Activated T-cell treated with anti-CD3 and anti-CD28 coated beads for 24 hours (primary cell): ENCODE measurements around the gene SCML2.
"Not testable (repeated sequence)": the region's sequence is repeated elsewhere in the genome, so short reads cannot be mapped to it uniquely, and the experiment has no call there.

Experiments
- DNase-seq: peaks from one replicate; pipeline ENCODE4 v3.0.0-alpha.2; 2020; ENCODE audit warnings: low read depth

SCML2 gene

GRCh38 chrX:18271309-18271708, 83.2 kb downstream of the SCML2 start:
- DNase-seq = no peak

DNA sequence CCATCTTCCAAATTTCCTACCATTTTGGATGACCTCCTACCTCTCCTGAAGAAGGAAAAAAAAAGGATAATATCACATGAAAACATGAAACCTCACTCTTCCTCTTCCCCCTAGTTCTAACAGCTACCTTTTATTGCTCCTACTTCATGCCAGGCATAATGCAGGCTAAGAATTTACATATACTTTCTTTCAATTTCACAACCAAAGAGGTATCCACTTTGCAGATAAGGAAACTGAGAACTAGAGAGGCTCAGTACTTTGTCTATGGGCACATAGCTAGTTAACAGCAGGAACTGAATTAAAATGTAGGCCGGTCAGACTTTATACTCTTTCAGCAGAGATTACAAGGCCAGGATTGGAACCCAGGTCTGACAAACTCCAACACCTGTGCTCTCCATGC, 99.4 kb downstream of the SCML2 start:
- no peak for DNase-seq

- DNase-seq = no peak
Observed at GRCh38 chrX:18252644-18253359, 101.7 kb downstream of the SCML2 start.

- DNase-seq = not testable (repeated sequence)
Observed at GRCh38 chrX:18229646-18230045, 124.8 kb downstream of the SCML2 start.

GRCh38 chrX:18228069-18228468, 126.4 kb downstream of the SCML2 start:
- no peak for DNase-seq

DNA sequence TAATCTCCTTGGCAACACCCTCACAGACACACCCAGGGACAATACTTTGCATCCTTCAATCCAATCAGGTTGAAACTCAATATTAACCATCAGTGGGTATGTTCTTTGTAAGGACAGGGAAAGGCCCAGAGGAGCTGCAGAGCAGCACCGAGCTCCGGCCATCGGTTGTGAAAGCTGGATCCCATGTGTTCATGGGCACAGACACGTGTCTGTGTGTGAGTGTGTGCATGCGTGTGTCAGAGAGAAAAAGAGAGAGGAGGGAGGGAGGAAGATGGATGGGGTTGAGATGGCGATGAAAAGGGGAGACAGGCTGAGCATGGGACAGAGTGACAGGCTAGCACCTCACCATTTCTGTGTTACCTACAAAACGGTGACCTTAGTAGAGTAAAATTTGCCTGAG, 127.0 kb downstream of the SCML2 start:
- DNase-seq = no peak

DNA sequence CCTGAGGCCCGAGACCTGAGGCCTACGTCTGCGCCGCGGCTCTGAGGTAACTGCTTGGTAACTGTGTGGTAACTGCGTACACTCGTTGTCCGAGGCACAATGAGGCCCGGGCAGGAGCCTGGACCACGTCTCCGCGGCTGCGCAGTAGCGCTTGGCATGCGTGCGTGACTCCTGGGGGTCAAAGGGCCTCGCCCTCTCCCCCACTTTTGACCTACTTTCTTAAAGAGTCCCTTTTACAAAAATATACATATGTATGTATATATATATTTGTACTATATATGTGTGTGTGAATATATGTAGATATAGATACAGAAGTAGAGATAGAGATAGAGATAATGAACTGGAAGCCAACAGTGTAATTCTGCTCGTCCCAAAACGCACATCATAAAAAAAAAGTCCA, 133.7 kb downstream of the SCML2 start, which contains the start of gene BEND2:
Gene BEND2 (minus strand): TSS at position 101 of the 400 bp plus-strand sequence. CDS start 136 bp downstream, outside the sequence.
- DNase-seq = no peak

DNA sequence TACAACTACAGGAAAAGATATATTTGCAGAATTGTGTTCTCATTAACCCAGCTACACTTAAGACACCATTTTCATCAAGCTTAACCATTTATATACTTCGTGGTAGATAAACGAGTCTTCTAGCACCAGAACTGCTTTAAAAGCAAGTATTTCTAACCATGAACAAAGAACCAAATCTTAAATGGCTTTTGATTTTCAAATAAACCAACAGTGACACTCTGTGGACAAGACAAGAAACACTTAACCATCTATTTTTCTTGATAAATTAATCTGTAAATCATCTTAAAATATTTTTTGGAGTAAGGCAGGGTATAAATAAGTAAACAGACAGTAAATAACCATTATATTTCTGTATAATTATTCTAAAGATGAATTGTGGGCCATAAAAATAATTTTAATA, 144.0 kb downstream of the SCML2 start:
- DNase-seq = no peak

- no peak for DNase-seq
Observed at GRCh38 chrX:18206657-18207056, 147.8 kb downstream of the SCML2 start.

DNA sequence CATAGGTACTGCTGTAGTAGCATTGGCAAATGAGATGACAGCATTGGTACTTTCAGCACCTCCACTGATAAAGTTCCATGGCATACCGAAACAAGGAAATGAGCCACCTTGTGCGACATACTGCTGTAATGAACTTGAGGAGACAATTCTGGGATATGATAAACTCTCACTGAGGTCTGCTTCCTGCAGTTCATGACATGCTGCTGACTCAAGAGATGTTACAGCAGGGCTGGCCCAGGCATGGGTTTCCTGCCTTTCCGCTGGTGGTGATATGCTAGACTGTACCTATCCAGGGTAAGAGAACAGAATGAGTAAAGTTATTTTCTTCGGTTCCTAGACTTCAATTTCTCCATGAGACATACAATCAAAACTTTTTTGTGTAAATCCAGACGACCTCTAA, 150.9 kb downstream of the SCML2 start:
- no peak for DNase-seq

GRCh38 chrX:18194688-18195087, 159.8 kb downstream of the SCML2 start:
- no peak for DNase-seq
